Tibial artery (tissue), 4 donors: ENCODE results near the gene OR13C2.

Source experiments
- DNase-seq, 2 donors: peaks; one replicate each; pipeline ENCODE4 v3.0.0-alpha.2; 2019
- H3K27ac ChIP-seq, 2 donors: fragments of 200-600 bp; sonication (generic) in 1 of 2; 1 replicate in 1 of 2; 2 replicates in 1 of 2; pipeline ENCODE4 v1.5.1; 2018 to 2019; ENCODE audit warnings: mild to moderate bottlenecking in 1 of 2
- H3K27me3 ChIP-seq, 2 donors: fragments of 200-600 bp; sonication (generic) in 1 of 2; one replicate each; pipeline versions ENCODE4 v1.5.1 to v1.6.0; 2016 to 2019
- H3K36me3 ChIP-seq, 3 donors: fragments of 200-600 bp; sonication (generic) in 2 of 3; one replicate each; pipeline ENCODE4 v1.5.1; 2016 to 2019; ENCODE audit warnings: mild to moderate bottlenecking in 2 of 3
- H3K4me1 ChIP-seq, 4 donors: fragments of 200-600 bp; sonication (generic) in 2 of 4; 1 replicate in 3 of 4; 2 replicates in 1 of 4; pipeline ENCODE4 v1.5.1; 2016 to 2019
- H3K4me3 ChIP-seq, 2 donors: fragments of 200-600 bp; sonication (generic) in 1 of 2; 1 replicate in 1 of 2; 2 replicates in 1 of 2; pipeline ENCODE4 v1.5.1; 2018 to 2019; ENCODE audit warnings: mild to moderate bottlenecking in 2 of 2
- H3K9me3 ChIP-seq, 3 donors: fragments of 200-600 bp; sonication (generic) in 1 of 3; one replicate each; pipeline ENCODE4 v1.5.1; 2016 to 2019
- intact Hi-C: fragments of 100-400 bp; cut with DNase I; formaldehyde crosslinking; loops from one replicate; pipeline ENCODE4 v1.15.0; 2023; ENCODE audit warnings: low total_unique reads
- TF ChIP-seq, protein P1 (sequence below), 2 experiments: fragments of 200-600 bp in 1 of 2; fragments of 450-650 bp in 1 of 2; IDR thresholded peaks; one replicate each; pipeline ENCODE4 v1.5.1; 2017 to 2019; ENCODE audit warnings: antibody characterized with exemption in 2 of 2, mild to moderate bottlenecking in 1 of 2, moderate library complexity in 1 of 2

OR13C2 gene

DNA sequence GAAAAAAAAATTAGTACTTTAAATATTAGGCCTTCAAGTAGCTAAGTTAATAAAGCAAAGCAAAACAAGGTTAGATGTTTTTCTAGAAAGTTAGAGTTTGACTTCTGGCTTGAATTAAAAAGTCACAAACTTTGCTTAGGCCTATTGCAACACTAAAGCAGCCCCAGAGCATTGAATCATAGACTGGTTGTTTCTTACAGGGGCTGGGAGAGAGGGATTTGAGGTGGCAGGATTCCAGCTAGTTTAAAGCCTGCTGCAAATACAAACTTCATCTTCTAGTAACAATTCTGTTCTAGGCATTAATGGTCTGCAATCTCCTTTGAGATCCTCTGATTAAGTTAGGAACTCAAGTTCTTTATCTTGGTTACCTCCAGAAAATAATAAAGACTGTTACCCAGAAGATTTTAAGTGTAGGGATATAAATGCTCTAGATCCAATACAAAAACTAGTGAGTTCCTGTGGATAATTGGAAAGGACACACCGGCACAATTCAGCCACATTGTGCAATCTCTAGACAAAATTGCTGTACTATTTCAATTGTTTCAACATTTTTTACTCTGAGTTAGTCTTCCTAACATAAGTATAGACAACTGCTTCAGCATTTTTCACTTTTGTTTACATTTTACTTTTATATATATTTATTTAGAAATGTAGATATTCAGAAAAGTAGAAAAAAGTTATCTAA, 18.8 kb downstream of the OR13C2 start:
- DNase-seq, result no peak
- H3K9me3 ChIP-seq, result no peaks in the 10 kb centered on the region
- H3K4me1 ChIP-seq, result no peaks in the 10 kb centered on the region
- H3K4me3 ChIP-seq, result no peak overlapping the region
- H3K27me3 ChIP-seq, result no peaks in the 10 kb centered on the region
- H3K27ac ChIP-seq, result no peak overlapping the region
- intact Hi-C loops, result no loop called here
- TF ChIP-seq, protein P1, sequence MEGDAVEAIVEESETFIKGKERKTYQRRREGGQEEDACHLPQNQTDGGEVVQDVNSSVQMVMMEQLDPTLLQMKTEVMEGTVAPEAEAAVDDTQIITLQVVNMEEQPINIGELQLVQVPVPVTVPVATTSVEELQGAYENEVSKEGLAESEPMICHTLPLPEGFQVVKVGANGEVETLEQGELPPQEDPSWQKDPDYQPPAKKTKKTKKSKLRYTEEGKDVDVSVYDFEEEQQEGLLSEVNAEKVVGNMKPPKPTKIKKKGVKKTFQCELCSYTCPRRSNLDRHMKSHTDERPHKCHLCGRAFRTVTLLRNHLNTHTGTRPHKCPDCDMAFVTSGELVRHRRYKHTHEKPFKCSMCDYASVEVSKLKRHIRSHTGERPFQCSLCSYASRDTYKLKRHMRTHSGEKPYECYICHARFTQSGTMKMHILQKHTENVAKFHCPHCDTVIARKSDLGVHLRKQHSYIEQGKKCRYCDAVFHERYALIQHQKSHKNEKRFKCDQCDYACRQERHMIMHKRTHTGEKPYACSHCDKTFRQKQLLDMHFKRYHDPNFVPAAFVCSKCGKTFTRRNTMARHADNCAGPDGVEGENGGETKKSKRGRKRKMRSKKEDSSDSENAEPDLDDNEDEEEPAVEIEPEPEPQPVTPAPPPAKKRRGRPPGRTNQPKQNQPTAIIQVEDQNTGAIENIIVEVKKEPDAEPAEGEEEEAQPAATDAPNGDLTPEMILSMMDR (IDR thresholded peaks at IDR 0.05), result no peak
- no peaks in the 10 kb centered on the region for H3K36me3 ChIP-seq

DNA sequence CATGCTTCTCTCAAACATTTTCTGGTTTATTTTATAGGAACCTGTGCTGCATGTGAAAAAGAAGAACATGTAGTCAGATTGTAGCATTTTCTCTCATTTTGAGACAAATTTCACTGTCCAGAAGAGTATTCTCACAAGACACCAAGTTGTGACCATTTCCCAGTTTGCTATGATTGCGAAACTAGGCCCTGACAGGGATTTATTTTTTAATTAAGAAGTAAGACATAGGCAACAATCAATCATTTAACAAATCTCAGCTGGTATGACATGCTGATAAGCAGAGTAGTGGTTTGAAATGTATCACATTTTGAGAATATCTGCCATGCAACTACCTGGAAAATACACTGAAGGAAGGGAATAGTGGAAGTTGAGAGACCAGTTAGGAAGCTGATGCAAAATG, 24.9 kb downstream of the OR13C2 start:
- H3K36me3 ChIP-seq, result no peaks in the 10 kb centered on the region
- no peak overlapping the region for H3K27ac ChIP-seq
- H3K9me3 ChIP-seq, result no peaks in the 10 kb centered on the region
- H3K27me3 ChIP-seq, result no peaks in the 10 kb centered on the region
- intact Hi-C loops, result no loop called here
- DNase-seq, result no peak
- no peak overlapping the region for H3K4me3 ChIP-seq
- H3K4me1 ChIP-seq, result no peaks in the 10 kb centered on the region
- TF ChIP-seq, protein P1 (IDR thresholded peaks at IDR 0.05), result no peak

DNA sequence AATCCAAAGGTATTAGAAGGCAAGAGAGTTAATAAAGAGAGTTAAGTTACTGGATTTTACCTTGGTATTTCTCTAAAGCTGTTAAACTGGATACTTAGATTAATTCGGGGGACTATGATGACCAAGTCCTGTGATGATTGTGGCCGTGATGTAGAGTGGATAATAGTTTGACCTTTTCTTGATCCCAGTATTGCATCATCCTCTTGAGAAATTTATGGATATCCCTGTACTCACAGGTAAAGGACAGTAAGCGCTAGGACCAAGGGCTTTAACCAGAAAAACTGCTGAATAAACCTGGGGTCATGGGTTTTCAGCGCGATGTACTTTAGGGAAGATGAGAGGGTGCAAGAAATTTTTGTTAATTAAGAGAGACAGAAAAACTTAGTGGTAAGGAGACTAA, 28.2 kb downstream of the OR13C2 start:
- TF ChIP-seq, protein P1 (IDR thresholded peaks at IDR 0.05), result no peak
- Histone ChIP-seq H3K27me3 (no peaks in the 10 kb centered on the region), H3K4me1 (no peaks in the 10 kb centered on the region), H3K27ac (no peak overlapping the region), H3K4me3 (no peak overlapping the region), H3K36me3 (no peaks in the 10 kb centered on the region), H3K9me3 (no peaks in the 10 kb centered on the region)
- DNase-seq, result no peak
- intact Hi-C loops, result no loop called here

DNA sequence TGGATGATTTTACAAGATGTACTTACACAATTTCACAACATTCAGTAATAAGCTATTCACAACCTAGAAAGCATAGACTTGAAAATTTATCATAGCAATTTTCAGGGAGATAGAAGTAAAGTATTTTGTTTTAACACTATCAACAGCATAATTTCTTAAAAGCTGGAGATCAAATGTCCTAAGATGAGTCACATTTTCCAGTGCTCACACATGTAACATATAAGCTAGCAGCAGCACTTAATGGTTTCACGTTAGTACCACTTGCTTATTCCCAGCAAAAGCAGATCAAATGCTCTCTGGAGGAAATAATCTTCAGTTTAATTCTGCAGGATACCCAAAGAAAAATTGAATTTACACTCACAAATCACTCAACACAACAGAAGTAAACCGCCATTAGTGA, 30.0 kb downstream of the OR13C2 start:
- TF ChIP-seq, protein P1 (IDR thresholded peaks at IDR 0.05), result no peak
- no peak for DNase-seq
- Histone ChIP-seq H3K36me3 (no peaks in the 10 kb centered on the region), H3K9me3 (peaks cover 0 to 3% (median 0%) of the 10 kb centered on the region in 3 donors), H3K4me3 (no peak overlapping the region), H3K27ac (no peak overlapping the region), H3K27me3 (no peaks in the 10 kb centered on the region), H3K4me1 (no peaks in the 10 kb centered on the region)
- intact Hi-C loops, result no loop called here

DNA sequence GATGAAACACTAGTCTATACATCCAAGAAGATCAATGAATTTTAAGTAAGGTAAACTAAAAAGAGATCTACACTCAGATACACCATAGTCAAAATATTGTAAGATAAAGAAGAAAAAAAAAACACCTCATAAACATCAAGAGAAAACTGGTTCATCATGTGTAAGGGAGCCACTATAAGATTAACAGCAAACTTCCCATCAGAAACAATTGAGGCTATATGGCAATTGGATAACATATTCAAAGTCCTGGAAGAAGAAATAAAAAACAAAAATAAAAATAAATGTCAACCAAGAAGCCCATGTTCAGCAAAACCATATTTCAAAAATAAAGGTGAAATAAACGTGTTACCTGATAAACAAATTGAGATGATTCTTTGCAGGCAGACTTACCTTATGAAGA, 32.8 kb downstream of the OR13C2 start:
- H3K9me3 ChIP-seq, result peaks cover 0 to 3% (median 0%) of the 10 kb centered on the region in 3 donors
- no peak overlapping the region for H3K4me3 ChIP-seq
- H3K27ac ChIP-seq, result no peak overlapping the region
- H3K27me3 ChIP-seq, result no peaks in the 10 kb centered on the region
- TF ChIP-seq, protein P1 (IDR thresholded peaks at IDR 0.05), result no peak
- no peaks in the 10 kb centered on the region for H3K4me1 ChIP-seq
- H3K36me3 ChIP-seq, result no peaks in the 10 kb centered on the region
- intact Hi-C loops, result no loop called here
- no peak for DNase-seq

DNA sequence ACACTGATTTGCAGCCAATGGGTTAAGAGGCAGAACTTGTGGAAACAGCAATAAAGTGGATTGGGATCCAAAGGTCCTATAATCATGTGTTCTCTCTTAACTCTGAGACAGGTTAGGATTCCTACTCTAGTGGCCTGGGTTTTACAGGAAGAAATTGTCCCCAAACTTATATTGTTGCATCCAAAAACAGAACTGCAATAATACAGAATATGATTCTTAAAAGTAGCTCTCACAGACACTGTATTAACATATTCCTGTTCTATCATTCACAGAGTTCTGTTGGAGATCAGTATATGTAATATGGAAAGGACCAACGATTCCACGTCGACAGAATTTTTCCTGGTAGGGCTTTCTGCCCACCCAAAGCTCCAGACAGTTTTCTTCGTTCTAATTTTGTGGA, 36.6 kb downstream of the OR13C2 start, which contains the start of gene OR13C8:
Gene OR13C8 (plus strand): TSS at position 301 of the 400 bp plus-strand sequence. CDS start 0 bp downstream, at position 301.
- no peaks in the 10 kb centered on the region for H3K36me3 ChIP-seq
- no peak within 1 kb of the TSS for H3K27ac ChIP-seq
- intact Hi-C loops, result no loop called here
- no peak within 1 kb of the TSS for H3K4me3 ChIP-seq
- DNase-seq, result no peak
- peaks cover 0 to 3% (median 0%) of the 10 kb centered on the region in 3 donors for H3K9me3 ChIP-seq
- TF ChIP-seq, protein P1 (IDR thresholded peaks at IDR 0.05), result no peak
- H3K27me3 ChIP-seq, result no peaks in the 10 kb centered on the region
- no peaks in the 10 kb centered on the region for H3K4me1 ChIP-seq
